Measurements from ENCODE around the gene CDADC1.
A peak's percentile ranks its signal among the peaks of the same experiment; 100 is the strongest.

CDADC1 gene
- total RNA-seq, result 8.7 to 16.4 (median 14.9) reads per million in 9 experiments

DNA sequence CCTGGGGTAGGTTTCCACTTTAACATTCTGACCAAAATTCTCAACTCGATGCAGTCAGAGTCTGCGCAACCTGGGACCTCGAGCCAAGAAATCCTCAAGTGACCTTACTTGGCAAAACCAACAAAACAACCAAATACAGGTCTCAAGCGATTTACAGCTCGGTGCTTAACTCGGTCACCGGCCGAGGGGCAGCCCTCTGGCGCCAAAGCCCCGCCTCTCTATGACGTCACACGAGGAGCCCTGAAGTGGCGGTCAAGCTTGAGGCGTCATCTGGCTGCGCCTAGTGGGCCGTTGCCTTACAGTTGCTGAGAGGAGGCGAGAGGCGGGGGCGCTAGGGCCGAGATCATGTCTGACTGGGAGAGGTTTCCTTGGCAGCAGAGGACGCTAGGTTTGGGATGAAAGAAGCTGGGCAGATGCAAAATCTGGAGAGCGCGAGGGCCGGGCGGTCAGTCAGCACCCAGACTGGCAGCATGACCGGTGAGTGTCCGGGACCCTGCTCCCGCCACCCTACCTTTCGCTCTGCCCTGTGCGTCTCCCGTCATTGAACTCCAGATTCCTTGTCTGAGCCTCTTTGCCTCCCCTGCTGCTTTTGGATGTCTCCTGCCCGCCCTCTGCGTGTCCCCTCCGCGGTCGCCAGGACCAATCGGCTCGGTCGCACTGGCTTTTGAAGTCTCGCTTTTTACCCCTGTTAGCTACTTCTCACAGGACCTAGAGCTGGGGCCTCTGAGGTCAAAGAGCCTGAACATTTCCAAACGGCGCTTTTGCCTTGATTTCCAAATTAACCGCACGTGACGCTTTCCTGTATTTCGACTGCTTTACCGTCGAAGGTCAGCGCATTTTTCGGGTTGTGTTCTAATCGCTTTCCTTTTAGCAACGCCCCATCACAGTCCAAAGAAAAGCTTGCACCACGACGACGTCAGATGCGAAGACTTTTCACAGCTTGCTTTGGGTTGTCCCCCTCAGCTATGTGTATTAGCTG is at the start of gene CDADC1:
CDADC1 (plus strand) TSS at position 283 of the 979 bp plus-strand sequence; CDS start at position 396, 113 bp downstream.
- no peaks in the 10 kb centered on the region for H3K9me3 Mint-ChIP-seq
- H3K4me1 Mint-ChIP-seq (ENCODE audit: low read depth in 2 of 2), result peaks cover 20 to 25% of the 10 kb centered on the region in 2 donors
- peaks cover 0 to 6% of the 10 kb centered on the region in 2 donors for H3K27me3 Mint-ChIP-seq
- ATAC-seq (replicated peaks) (peak; percentile 87), DNase-seq (peak; percentile 86 to 91 (median 89))
- H3K4me3 Mint-ChIP-seq, result peak within 1 kb of the TSS; percentile 100
- peaks cover 15% of the 10 kb centered on the region for H3K36me3 Mint-ChIP-seq (ENCODE audit: insufficient read depth)
- peak within 1 kb of the TSS; percentile 99 to 100 for H3K27ac Mint-ChIP-seq

DNA sequence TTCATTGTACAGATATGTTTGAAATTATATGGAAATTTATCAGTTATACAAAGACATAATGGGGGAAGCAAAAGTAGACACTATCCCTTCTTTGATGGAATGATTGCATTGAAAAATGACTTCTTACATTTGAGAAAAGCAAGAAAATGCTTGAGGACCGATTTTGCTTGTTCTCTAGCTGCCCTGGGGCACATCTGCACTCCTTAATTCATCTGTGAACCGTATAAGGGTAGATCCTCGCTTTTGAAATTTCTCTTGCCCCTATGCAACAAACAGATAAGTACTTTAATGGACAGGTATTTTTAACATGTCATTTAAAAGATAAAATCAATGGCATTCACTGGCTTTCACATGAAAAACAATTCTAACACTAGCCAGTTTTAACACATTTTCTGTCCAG is 41.1 kb upstream of the CDADC1 start:
- no peak for ATAC-seq (replicated peaks)
- DNase-seq, result no peak
- Mint-ChIP-seq H3K9me3 (no peaks in the 10 kb centered on the region), H3K36me3 (ENCODE audit: insufficient read depth) (peaks cover 40% of the 10 kb centered on the region), H3K4me1 (ENCODE audit: low read depth in 2 of 2) (no peaks in the 10 kb centered on the region), H3K27me3 (no peaks in the 10 kb centered on the region), H3K27ac (no peak overlapping the region), H3K4me3 (no peak overlapping the region)

DNA sequence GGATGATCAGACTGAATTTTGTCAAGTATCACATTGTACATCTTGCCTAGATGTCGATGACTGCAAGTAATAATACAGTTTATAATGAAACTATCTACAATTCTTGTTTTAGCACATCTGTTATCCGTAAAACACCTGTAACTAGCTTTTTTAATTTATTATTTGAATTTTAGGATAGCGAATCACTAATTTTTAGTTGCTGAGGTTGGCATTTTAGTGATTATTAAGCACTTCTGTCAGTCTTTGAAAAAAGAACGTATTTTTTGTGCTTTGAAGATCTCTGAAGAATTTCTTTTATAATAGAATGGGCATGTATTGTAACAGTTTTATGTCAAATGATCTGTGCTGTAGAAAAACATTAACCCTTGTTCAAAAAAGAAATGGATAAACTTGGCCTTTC is 39.1 kb upstream of the CDADC1 start:
- DNase-seq (no peak), ATAC-seq (replicated peaks) (no peak)
- H3K27ac Mint-ChIP-seq, result no peak overlapping the region
- H3K4me1 Mint-ChIP-seq (ENCODE audit: low read depth in 2 of 2), result no peaks in the 10 kb centered on the region
- no peak overlapping the region for H3K4me3 Mint-ChIP-seq
- H3K36me3 Mint-ChIP-seq (ENCODE audit: insufficient read depth), result peaks cover 22% of the 10 kb centered on the region
- no peaks in the 10 kb centered on the region for H3K27me3 Mint-ChIP-seq
- no peaks in the 10 kb centered on the region for H3K9me3 Mint-ChIP-seq

DNA sequence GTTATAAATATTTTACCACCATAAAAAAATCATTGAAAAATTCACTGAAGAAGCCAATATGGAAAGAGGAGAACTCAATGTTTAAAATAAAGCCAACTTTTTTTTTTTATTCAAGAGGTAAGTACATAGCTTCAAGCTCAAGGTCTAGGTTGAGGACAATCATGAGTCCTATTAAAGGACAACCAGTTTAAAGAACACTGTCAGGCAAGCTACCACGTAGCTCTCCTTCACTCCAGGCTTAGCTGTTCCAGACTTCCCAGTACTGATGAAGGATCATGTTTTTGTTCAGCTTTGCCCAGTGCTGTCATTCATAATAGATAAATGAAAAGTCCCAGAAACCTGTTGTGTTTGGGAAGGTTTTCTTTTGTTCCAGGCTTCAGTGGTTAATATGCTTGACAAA is 37.6 kb upstream of the CDADC1 start:
- H3K4me1 Mint-ChIP-seq (ENCODE audit: low read depth in 2 of 2), result peaks cover 6% of the 10 kb centered on the region in 2 donors

DNA sequence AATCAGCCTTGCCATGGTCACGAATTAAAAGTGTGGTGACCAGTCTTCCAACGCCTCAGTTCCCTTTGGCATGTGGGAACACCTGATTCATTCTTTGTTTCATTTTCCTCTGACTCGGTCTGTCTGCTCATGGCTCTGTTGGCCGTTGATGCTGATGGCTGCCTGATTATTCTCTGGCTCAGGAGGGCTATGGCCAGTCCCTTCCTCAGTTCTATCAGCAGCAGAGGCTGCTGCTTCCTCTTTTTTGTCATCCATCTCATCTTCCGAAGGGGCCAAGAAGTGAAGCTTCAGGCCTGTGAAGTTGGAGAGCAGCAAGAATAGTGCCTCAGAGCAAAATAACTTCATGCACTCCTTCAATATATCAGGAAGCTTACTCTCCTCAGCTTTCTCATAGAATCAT is 37.1 kb upstream of the CDADC1 start:
- no peak for DNase-seq
- no peak overlapping the region for H3K4me3 Mint-ChIP-seq
- peak overlapping the region in 1 of 2 donors; percentile 6 for H3K27ac Mint-ChIP-seq
- peaks cover 19% of the 10 kb centered on the region for H3K36me3 Mint-ChIP-seq (ENCODE audit: insufficient read depth)
- H3K27me3 Mint-ChIP-seq, result no peaks in the 10 kb centered on the region
- no peak for ATAC-seq (replicated peaks)
- peaks cover 8 to 9% of the 10 kb centered on the region in 2 donors for H3K4me1 Mint-ChIP-seq (ENCODE audit: low read depth in 2 of 2)
- H3K9me3 Mint-ChIP-seq, result no peaks in the 10 kb centered on the region

More for the DNA sequence above, 37.6 kb upstream of the CDADC1 start:
- H3K4me3 Mint-ChIP-seq, result no peak overlapping the region
- peaks cover 24% of the 10 kb centered on the region for H3K36me3 Mint-ChIP-seq (ENCODE audit: insufficient read depth)
- no peaks in the 10 kb centered on the region for H3K9me3 Mint-ChIP-seq
- no peaks in the 10 kb centered on the region for H3K27me3 Mint-ChIP-seq
- DNase-seq (no peak), ATAC-seq (replicated peaks) (no peak)
- no peak overlapping the region for H3K27ac Mint-ChIP-seq

DNA sequence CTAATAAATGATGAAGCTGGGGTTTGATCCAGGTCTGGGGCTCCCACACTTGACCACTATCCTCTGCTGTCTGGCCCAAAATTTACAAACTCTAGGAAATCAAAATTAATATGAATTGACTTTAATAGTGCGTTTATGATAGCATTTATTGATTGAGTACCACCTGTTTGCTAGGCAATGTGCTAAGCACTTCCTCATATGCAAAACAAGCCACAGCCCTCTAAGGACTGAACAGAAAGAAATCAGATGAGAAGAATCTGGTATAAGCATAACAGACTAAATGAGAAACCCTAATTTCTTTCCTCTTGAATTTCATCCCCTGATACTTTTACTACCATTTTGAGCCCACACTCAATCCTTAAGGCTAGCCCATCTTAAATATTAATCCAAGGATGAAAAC is 34.2 kb upstream of the CDADC1 start:
- Mint-ChIP-seq H3K27ac (no peak overlapping the region), H3K4me1 (ENCODE audit: low read depth in 2 of 2) (peaks cover 8 to 12% of the 10 kb centered on the region in 2 donors), H3K9me3 (no peaks in the 10 kb centered on the region), H3K36me3 (ENCODE audit: insufficient read depth) (peaks cover 7% of the 10 kb centered on the region), H3K27me3 (peaks cover 24 to 25% of the 10 kb centered on the region in 2 donors), H3K4me3 (no peak overlapping the region)
- ATAC-seq (replicated peaks), result no peak
- no peak for DNase-seq

DNA sequence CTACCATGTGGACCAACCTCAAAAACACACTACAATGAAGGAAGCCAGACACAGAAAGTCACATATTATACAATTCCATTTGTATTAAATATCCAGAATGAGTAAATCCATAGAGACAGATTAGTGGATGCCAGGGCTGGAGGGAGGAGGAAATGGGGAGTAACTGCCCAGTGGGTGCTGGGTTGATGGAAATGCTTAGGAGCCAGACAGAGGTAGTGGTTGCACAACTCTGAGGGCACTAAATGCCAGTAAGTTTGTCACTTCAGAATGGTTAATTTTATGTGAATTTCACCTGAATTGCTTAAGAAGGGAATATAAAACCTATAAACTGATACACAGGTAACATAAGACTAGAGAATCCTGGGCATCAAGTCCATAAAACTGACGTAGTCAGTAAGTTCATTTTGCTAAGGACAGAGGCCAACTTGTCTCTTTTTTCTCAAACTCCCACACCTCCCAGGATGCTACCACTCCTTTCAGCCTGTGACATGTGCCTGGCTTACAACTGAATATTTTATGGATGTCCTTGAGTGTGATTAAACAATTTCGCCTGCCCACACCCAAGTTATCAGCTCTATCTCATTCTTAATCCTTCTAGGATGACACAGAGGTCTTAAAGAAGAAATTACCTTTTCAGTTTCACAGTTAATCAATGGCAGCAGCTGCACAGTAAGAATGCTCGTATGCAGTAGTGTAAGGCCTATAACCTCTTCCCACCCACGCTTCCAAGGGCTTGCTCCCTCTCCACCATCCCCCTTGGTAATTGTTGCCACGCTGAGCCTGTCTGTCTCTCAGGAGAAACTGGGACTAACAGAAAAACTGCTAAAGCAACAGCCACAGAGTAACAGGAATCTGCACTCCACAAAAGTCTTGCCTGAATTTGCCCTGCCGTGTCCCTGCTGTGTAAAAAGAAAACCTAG is 33.5 kb upstream of the CDADC1 start:
- H3K27me3 Mint-ChIP-seq, result peaks cover 31 to 33% of the 10 kb centered on the region in 2 donors
- peaks cover 7% of the 10 kb centered on the region for H3K36me3 Mint-ChIP-seq (ENCODE audit: insufficient read depth)
- DNase-seq (no peak), ATAC-seq (replicated peaks) (no peak)
- no peak overlapping the region for H3K4me3 Mint-ChIP-seq
- no peaks in the 10 kb centered on the region for H3K9me3 Mint-ChIP-seq
- H3K27ac Mint-ChIP-seq, result peak overlapping the region; percentile 11 to 22
- peaks cover 8 to 15% of the 10 kb centered on the region in 2 donors for H3K4me1 Mint-ChIP-seq (ENCODE audit: low read depth in 2 of 2)

DNA sequence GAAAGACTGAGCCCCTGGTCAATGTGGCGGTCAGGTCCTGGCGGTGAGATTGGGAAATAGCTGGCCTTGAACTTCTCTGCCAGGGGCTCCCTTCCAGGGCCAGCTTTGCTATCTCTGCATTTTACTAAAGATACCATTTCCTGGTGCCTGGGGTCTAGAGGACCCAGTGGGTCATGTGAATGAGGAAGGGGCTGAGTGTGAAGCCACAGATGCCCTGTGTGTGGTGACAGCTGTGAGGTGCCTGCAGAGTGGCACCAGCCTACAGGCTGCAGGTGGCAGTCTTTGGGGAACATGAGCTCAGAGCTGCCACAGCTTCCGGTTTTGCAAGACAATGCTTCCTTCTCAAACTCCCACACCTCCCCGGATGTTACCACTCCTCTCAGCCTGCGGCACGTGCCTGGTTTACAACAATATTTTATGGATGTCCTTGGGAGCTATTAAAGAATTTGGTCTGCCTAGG is 32.8 kb upstream of the CDADC1 start:
- Mint-ChIP-seq H3K4me3 (no peak overlapping the region), H3K9me3 (no peaks in the 10 kb centered on the region), H3K4me1 (ENCODE audit: low read depth in 2 of 2) (peaks cover 8 to 17% of the 10 kb centered on the region in 2 donors), H3K27me3 (peaks cover 37 to 39% of the 10 kb centered on the region in 2 donors), H3K27ac (peak overlapping the region; percentile 11 to 22), H3K36me3 (ENCODE audit: insufficient read depth) (peaks cover 7% of the 10 kb centered on the region)
- ATAC-seq (replicated peaks) (peak; percentile 81), DNase-seq (peak in 1 of 3 experiments; percentile 14)

DNA sequence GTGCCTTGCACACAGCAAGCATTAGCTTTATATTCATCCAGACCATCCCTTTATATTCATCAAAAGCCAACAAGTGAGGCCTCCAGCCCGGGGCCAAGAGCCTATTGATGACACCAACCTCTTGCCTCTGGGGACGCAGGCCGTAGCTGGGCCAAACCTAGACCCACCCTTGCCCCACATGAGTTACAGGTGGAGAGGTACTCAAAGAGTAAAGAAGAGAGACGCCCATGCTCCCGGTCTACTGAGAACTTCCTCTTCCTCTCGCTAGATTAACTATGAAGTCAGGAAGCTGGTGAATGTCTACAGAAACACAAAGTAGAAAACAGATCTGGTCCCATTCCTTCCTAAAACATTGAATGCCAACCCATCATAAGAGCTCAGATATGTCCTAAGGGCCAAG is 31.4 kb upstream of the CDADC1 start:
- peaks cover 11 to 20% of the 10 kb centered on the region in 2 donors for H3K4me1 Mint-ChIP-seq (ENCODE audit: low read depth in 2 of 2)
- H3K36me3 Mint-ChIP-seq (ENCODE audit: insufficient read depth), result peaks cover 4% of the 10 kb centered on the region
- DNase-seq, result no peak
- peaks cover 40 to 44% of the 10 kb centered on the region in 2 donors for H3K27me3 Mint-ChIP-seq
- H3K4me3 Mint-ChIP-seq, result no peak overlapping the region
- no peaks in the 10 kb centered on the region for H3K9me3 Mint-ChIP-seq
- H3K27ac Mint-ChIP-seq, result no peak overlapping the region
- ATAC-seq (replicated peaks), result no peak

DNA sequence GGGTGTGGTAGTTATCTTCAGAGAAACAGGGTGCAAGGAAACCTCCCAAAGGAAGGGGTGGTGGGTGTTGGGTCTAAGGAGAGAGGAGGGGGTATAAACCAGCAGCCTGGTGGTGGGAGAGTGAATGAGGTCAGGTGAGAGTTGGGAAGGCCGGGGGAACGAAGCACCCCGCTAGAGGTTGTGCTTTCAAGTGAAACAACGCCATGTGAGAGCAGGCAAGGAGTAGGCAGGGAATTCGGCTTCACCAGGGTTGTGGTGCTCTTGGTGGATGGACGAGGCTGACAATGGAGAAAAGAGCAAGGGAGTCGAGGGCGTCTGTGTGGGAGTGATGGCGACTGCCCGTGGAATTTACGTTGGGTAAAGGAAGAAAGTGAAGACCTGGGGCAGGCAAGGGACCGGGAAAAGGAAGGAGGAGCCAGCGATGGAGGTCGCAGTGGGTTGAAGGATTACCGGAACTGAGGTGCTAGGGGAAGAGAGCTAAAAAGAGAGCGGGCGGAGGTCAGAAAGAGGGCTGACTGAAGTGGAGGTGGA is 29.7 kb upstream of the CDADC1 start:
- Mint-ChIP-seq H3K9me3 (no peaks in the 10 kb centered on the region), H3K27me3 (peaks cover 53 to 61% of the 10 kb centered on the region in 2 donors), H3K4me1 (ENCODE audit: low read depth in 2 of 2) (peaks cover 12 to 20% of the 10 kb centered on the region in 2 donors), H3K4me3 (peak overlapping the region in 1 of 2 donors; percentile 84), H3K27ac (no peak overlapping the region), H3K36me3 (ENCODE audit: insufficient read depth) (peaks cover 4% of the 10 kb centered on the region)
- DNase-seq (no peak), ATAC-seq (replicated peaks) (no peak)

DNA sequence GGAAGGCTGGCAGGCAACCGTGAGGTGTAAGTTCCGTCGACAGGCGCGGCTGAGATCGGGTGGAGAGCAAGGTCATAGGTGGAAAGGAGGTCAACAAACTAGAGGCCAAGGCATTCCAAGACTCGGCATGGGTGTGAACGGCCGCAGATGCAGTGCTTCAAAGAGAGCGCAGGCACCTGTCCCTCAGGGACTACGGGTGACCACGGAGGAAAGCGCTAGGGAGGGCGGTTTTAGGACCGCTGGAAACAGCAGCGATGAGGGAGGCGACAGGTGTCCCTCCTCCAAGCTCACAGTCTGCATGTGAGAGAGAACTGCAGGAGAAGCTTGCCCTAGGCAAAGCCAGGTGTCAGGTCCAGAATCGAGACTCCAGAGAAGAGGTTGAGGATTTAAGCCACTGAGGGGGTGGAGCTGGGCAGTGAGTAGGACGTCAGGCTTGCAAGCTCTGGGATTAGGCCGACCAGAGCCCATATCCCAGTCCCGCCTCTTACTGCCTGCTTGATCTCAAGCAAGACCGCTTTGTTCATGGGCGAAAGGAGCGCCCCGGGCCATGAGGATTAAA is 29.2 kb upstream of the CDADC1 start:
- Mint-ChIP-seq H3K9me3 (no peaks in the 10 kb centered on the region), H3K4me3 (peak overlapping the region; percentile 7 to 84), H3K27ac (no peak overlapping the region), H3K27me3 (peaks cover 53 to 62% of the 10 kb centered on the region in 2 donors), H3K4me1 (ENCODE audit: low read depth in 2 of 2) (peaks cover 12 to 20% of the 10 kb centered on the region in 2 donors), H3K36me3 (ENCODE audit: insufficient read depth) (peaks cover 4% of the 10 kb centered on the region)
- ATAC-seq (replicated peaks) (no peak), DNase-seq (no peak)

DNA sequence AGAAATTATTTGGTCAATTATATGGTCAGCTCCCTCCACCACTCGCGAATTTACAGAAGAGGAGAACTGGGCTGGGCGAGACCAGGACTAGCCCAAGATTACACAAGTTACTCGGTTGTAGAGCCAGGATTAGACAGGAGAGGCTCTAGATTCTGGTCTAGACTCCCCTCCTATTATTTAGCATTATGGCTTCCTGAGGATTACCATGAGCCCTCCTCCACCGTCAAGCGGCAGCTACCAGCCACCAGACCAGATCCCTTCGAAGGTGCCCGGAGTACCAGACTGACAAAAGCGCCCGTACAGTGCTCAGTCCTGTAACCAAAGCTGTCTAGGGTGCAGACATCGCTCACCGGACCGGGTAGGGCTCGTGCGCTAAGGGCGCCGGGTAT is 28.1 kb upstream of the CDADC1 start:
- DNase-seq (no peak), ATAC-seq (replicated peaks) (no peak)
- Mint-ChIP-seq H3K27ac (no peak overlapping the region), H3K27me3 (peaks cover 53 to 71% of the 10 kb centered on the region in 2 donors), H3K36me3 (ENCODE audit: insufficient read depth) (peaks cover 1% of the 10 kb centered on the region), H3K9me3 (no peaks in the 10 kb centered on the region), H3K4me1 (ENCODE audit: low read depth in 2 of 2) (peaks cover 11 to 19% of the 10 kb centered on the region in 2 donors), H3K4me3 (peak overlapping the region; percentile 69 to 84)
